ENCODE measurements around the gene HSFX2. TPM values are rescaled to one million over a fixed set of nuclear protein-coding genes. Genes with fewer than 3 reads are reported as not detected.
"Not testable (repeated sequence)": the region's sequence is repeated elsewhere in the genome, so short reads cannot be mapped to it uniquely, and the experiment has no call there.

The HSFX2 gene
- total and polyA plus RNA-seq, 7 donors, result 0.39 TPM; not detected in 6

DNA sequence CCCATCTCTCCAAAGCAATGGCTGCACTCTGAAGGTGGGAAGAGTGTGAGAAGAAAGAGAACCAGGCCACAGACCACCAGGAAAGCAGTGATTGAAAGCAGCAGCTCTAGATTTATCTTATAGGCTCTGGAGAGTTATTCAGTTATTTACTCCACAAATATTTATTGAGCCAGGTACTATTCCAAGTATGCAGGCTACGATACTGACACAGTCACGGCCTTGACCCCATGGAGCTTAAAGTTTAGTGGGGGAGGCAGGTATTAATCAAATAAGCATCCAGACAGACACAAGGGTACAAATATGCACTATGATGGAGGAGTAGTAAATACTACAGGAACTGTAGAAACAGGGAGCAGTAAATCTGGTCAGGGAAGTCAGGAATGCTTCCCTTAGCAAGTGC, 33.7 kb upstream of the HSFX2 start:
- DNase-seq, result no peak
- H3K9me3 ChIP-seq, result no peaks in the 10 kb centered on the region
- intact Hi-C loops (cut with DNase I), result loop anchor here (5.0 kb wide), 1 partner anchor 101 kb away; no protein-coding TSS in a partner anchor
- WGBS, 2 donors, result 92 to 93% methylated on average over 2 of the region's 2 CpGs
- no peak overlapping the region for H3K27ac ChIP-seq
- TF ChIP-seq EP300 (IDR thresholded peaks at IDR 0.05) (no peak), POLR2A (IDR thresholded peaks at IDR 0.05) (no peak), POLR2AphosphoS5 (IDR thresholded peaks at IDR 0.05) (no peak), CTCF (IDR thresholded peaks at IDR 0.05) (no peak)
- no peak overlapping the region for H3K4me3 ChIP-seq
- no peaks in the 10 kb centered on the region for H3K36me3 ChIP-seq
- H3K27me3 ChIP-seq, result no peaks in the 10 kb centered on the region
- H3K4me1 ChIP-seq, result peaks cover 0 to 30% (median 5%) of the 10 kb centered on the region in 4 donors

DNA sequence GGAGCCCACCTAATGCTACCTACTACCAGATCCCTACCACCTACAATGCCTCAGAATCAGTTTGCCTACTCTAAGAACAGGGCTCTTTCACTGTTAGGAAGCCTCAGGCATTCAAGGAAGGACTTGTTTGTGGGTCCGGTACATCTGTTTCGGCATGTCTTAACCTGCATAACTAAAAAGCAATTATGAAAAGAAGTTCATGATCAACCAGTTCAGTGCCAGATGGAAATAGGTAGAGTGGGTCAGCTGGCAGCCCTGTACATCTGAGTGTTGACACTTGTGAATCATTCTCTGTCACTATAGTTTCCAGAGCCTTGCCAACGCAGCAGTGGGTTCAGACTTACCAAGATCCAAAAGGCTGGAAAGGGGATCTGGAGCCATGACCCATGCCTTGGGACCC, 33.2 kb upstream of the HSFX2 start:
- intact Hi-C loops (cut with DNase I), result loop anchor here (5.0 kb wide), 1 partner anchor 101 kb away; no protein-coding TSS in a partner anchor
- H3K27me3 ChIP-seq, result no peaks in the 10 kb centered on the region
- no peak for DNase-seq

DNA sequence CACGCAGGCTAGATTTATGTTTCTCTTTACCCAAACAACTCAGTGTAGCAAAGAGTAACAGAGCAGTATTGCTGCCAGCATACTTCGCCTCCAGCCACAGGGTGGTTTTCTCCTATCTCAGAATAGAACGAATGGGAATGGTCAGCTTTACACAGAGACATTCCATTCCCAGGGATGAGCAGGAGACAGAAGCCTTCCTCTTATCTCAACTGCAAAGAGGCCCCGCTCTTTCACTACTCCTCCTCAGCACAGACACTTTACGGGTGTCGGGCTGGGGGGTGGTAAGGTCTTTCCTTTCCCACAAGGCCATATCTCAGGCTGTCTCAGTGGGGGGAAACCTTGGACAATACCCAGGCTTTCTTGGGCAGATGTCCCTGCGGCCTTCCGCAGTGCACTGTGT, 31.7 kb upstream of the HSFX2 start:
- Histone ChIP-seq H3K27ac (peak overlapping the region in 2 of 4 donors; percentile 41 to 47), H3K4me1 (peaks cover 0 to 24% (median 5%) of the 10 kb centered on the region in 4 donors)
- WGBS, 2 donors, result 86 to 88% methylated on average over 8 of the region's 8 CpGs
- H3K9me3 ChIP-seq, H3K4me3 ChIP-seq, DNase-seq, H3K36me3 ChIP-seq, H3K27me3 ChIP-seq: not testable (repeated sequence)
- intact Hi-C loops (cut with DNase I), result loop anchor here (5.0 kb wide), 1 partner anchor 100 kb away; no protein-coding TSS in a partner anchor

More for the DNA sequence above, 33.2 kb upstream of the HSFX2 start:
- TF ChIP-seq POLR2AphosphoS5 (IDR thresholded peaks at IDR 0.05) (no peak), EP300 (IDR thresholded peaks at IDR 0.05) (no peak), POLR2A (IDR thresholded peaks at IDR 0.05) (no peak), CTCF (IDR thresholded peaks at IDR 0.05) (no peak)
- Histone ChIP-seq H3K9me3 (no peaks in the 10 kb centered on the region), H3K4me3 (no peak overlapping the region), H3K27ac (no peak overlapping the region), H3K36me3 (no peaks in the 10 kb centered on the region), H3K4me1 (peaks cover 0 to 30% (median 5%) of the 10 kb centered on the region in 4 donors)
- WGBS, 2 donors, result 92 to 95% methylated on average over 3 of the region's 3 CpGs

DNA sequence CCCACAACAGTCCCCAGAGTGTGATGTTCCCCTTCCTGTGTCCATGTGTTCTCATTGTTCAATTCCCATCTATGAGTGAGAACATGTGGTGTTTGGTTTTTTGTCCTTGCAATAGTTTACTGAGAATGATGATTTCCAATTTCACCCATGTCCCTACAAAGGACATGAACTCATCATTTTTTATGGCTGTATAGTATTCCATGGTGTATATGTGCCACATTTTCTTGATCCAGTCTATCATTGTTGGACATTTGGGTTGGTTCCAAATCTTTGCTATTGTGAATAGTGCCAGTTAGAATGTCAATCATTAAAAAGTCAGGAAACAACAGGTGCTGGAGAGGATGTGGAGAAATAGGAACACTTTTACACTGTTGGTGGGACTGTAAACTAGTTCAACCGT, 24.5 kb upstream of the HSFX2 start:
- no CpG with 5 or more reads among the region's 1 CpG for WGBS, 2 donors
- H3K4me3 ChIP-seq; H3K9me3 ChIP-seq; DNase-seq; H3K27me3 ChIP-seq; intact Hi-C loops (cut with DNase I); H3K36me3 ChIP-seq; H3K4me1 ChIP-seq; H3K27ac ChIP-seq: not testable (repeated sequence)

DNA sequence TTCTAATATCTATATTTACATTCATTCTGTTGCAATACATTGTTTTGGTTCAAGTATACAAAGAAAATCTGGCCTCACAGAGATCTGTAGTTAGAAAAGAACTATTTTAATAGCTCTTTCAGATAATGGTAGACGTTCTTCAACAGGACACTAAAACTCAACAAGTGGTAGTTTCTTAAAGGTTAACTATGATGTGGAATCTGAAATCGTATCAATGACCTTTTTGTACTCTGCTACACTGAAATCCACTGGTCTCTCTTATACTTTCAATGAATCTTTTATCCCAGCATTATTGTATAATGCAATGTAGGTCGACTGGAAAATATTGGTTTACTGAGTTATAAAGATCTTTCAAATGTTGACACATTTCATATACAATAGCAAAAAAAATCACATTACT, 23.8 kb upstream of the HSFX2 start:
- intact Hi-C loops (cut with DNase I), result no loop called here
- 65 to 82% methylated on average over 3 of the region's 3 CpGs for WGBS, 2 donors
- DNase-seq, result no peak
- Histone ChIP-seq H3K36me3 (no peaks in the 10 kb centered on the region), H3K4me1 (no peaks in the 10 kb centered on the region), H3K27ac (no peak overlapping the region), H3K9me3 (no peaks in the 10 kb centered on the region), H3K27me3 (no peaks in the 10 kb centered on the region), H3K4me3 (no peak overlapping the region)
- no peak for TF ChIP-seq CTCF (IDR thresholded peaks at IDR 0.05)

DNA sequence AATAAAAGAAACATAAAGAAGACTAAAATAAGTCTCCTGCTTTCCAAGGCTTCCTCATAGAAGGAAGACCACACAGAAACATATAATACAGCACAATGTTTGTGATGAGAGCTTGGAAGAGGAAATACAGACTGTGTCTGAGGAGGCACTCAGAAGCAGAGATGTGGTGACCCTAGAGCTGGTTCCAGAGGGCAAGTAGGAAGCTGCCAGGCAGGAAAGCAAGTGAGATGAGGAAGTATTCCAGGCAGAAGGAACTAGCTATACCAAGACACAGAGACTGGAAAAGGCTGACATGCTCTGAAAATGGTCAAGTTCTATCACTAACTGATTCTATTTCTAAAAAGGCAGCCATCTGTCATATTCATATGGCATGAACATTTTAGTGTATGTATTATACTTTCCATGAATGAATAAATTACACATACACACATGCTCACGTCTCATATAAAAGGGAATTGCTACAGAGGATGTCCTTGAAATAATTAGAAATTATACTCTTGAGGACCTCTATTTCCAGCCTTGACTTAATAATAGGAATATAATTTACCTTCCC, 16.6 kb upstream of the HSFX2 start:
- H3K4me3 ChIP-seq, result no peak overlapping the region
- WGBS, 2 donors, result 89 to 90% methylated on average over 1 of the region's 1 CpG
- H3K27me3 ChIP-seq, result no peaks in the 10 kb centered on the region
- H3K27ac ChIP-seq, result no peak overlapping the region
- H3K9me3 ChIP-seq, result no peaks in the 10 kb centered on the region
- no peaks in the 10 kb centered on the region for H3K36me3 ChIP-seq
- intact Hi-C loops (cut with DNase I), result no loop called here
- no peak for DNase-seq
- H3K4me1 ChIP-seq, result no peaks in the 10 kb centered on the region
- TF ChIP-seq EP300 (IDR thresholded peaks at IDR 0.05), result no peak
- TF ChIP-seq CTCF (IDR thresholded peaks at IDR 0.05), result no peak
- TF ChIP-seq POLR2AphosphoS5 (IDR thresholded peaks at IDR 0.05), result no peak
- TF ChIP-seq POLR2A (IDR thresholded peaks at IDR 0.05), result no peak
